ENCODE data around the gene MAML2. TPM values are rescaled to one million over a fixed set of nuclear protein-coding genes. Genes with fewer than 3 reads are reported as not detected.
A peak's percentile ranks its signal among the peaks of the same experiment; 100 is the strongest.

The MAML2 gene
- total and polyA plus RNA-seq, 8 donors, result 1.3 to 22.8 (median 12.1) TPM

DNA sequence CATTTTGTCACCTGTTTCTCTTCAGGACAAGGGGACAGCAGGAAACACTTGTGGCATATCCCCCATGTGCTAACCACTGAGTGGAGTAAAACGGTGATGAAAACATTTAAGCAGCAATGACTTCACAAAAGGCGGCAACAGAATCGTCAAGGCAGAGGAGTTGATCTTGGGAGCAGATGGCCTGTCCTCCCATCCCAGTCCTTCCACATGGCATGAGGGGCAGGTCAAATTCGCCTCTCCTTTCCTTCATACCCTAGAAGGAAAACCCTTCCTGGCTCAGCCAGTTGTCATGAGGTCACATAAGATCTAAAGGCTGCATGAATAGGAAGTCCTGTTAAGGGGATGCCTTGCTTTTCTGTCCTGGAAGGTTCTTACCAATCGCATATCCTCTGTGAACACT lies 169.1 kb downstream of the MAML2 start:
- 89 to 96% (median 93%) methylated on average over 5 of the region's 5 CpGs for WGBS, 5 donors
- H3K27me3 ChIP-seq, result no peaks in the 10 kb centered on the region
- no peak for DNase-seq
- H3K9me3 ChIP-seq, result no peaks in the 10 kb centered on the region
- intact Hi-C loops (cut with DNase I; ENCODE audit: low total_unique reads), result no loop called here
- no peak overlapping the region for H3K27ac ChIP-seq
- peaks cover 9 to 19% (median 10%) of the 10 kb centered on the region in 4 donors for H3K4me1 ChIP-seq
- no peaks in the 10 kb centered on the region for H3K36me3 ChIP-seq
- no peak overlapping the region for H3K4me3 ChIP-seq
- TF ChIP-seq EP300 (IDR thresholded peaks at IDR 0.05) (no peak), POLR2AphosphoS5 (IDR thresholded peaks at IDR 0.05) (no peak), POLR2A (IDR thresholded peaks at IDR 0.05) (no peak)
- TF ChIP-seq, protein P1, sequence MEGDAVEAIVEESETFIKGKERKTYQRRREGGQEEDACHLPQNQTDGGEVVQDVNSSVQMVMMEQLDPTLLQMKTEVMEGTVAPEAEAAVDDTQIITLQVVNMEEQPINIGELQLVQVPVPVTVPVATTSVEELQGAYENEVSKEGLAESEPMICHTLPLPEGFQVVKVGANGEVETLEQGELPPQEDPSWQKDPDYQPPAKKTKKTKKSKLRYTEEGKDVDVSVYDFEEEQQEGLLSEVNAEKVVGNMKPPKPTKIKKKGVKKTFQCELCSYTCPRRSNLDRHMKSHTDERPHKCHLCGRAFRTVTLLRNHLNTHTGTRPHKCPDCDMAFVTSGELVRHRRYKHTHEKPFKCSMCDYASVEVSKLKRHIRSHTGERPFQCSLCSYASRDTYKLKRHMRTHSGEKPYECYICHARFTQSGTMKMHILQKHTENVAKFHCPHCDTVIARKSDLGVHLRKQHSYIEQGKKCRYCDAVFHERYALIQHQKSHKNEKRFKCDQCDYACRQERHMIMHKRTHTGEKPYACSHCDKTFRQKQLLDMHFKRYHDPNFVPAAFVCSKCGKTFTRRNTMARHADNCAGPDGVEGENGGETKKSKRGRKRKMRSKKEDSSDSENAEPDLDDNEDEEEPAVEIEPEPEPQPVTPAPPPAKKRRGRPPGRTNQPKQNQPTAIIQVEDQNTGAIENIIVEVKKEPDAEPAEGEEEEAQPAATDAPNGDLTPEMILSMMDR (IDR thresholded peaks at IDR 0.05), result no peak

DNA sequence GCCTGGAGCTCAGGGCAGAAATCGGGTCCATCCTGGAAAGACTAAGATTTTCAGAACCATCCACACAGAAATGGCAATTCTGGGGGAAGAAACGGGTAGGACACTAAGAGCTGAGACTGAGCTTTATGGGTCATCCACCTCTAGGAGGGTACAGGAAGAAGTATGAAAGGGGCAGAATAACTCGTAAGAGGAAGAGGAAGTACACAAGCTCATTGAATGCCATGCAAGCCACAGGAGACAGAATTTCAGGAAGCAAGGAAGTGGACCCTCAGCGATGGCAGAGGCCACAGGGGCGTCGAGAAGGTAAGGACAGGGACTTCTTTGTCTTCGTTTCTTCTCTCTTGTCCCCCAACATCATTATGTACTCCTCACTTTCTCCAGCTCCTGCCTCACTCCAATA lies 169.6 kb downstream of the MAML2 start:
- H3K4me3 ChIP-seq, result no peak overlapping the region
- TF ChIP-seq POLR2AphosphoS5 (IDR thresholded peaks at IDR 0.05) (no peak), POLR2A (IDR thresholded peaks at IDR 0.05) (no peak), EP300 (IDR thresholded peaks at IDR 0.05) (no peak)
- TF ChIP-seq, protein P1 (IDR thresholded peaks at IDR 0.05), result no peak
- H3K27me3 ChIP-seq, result no peaks in the 10 kb centered on the region
- DNase-seq, result no peak
- no peak overlapping the region for H3K27ac ChIP-seq
- H3K9me3 ChIP-seq, result no peaks in the 10 kb centered on the region
- H3K4me1 ChIP-seq, result peaks cover 14 to 24% (median 14%) of the 10 kb centered on the region in 4 donors
- no peaks in the 10 kb centered on the region for H3K36me3 ChIP-seq
- intact Hi-C loops (cut with DNase I; ENCODE audit: low total_unique reads), result no loop called here
- WGBS, 5 donors, result 69 to 93% (median 84%) methylated on average over 7 of the region's 7 CpGs

DNA sequence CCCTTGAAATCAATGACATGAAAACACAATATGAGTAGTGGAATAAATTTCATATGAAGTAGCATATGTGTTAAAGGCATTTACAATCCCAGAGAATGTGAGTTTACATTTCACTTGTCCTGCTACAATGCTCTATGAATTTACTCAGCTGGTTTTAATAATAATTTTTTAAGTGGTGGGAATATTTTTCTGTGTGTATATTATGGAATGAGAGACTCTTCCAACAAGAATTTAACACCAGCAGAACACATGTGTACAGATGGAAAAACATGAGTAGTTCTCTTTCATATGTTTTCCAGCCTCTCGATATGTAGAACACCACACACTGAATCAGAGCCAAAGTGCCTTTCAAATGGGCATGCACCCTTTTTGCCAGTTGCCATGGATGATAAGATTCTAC lies 170.4 kb downstream of the MAML2 start:
- Histone ChIP-seq H3K27me3 (no peaks in the 10 kb centered on the region), H3K4me3 (no peak overlapping the region), H3K36me3 (no peaks in the 10 kb centered on the region), H3K4me1 (peaks cover 15 to 32% (median 19%) of the 10 kb centered on the region in 4 donors), H3K27ac (no peak overlapping the region), H3K9me3 (no peaks in the 10 kb centered on the region)
- no peak for DNase-seq
- TF ChIP-seq POLR2AphosphoS5 (IDR thresholded peaks at IDR 0.05) (no peak), EP300 (IDR thresholded peaks at IDR 0.05) (no peak), POLR2A (IDR thresholded peaks at IDR 0.05) (no peak)
- TF ChIP-seq, protein P1 (IDR thresholded peaks at IDR 0.05), result no peak
- 87 to 100% (median 94%) methylated on average over 1 of the region's 1 CpG for WGBS, 5 donors
- intact Hi-C loops (cut with DNase I; ENCODE audit: low total_unique reads), result no loop called here

DNA sequence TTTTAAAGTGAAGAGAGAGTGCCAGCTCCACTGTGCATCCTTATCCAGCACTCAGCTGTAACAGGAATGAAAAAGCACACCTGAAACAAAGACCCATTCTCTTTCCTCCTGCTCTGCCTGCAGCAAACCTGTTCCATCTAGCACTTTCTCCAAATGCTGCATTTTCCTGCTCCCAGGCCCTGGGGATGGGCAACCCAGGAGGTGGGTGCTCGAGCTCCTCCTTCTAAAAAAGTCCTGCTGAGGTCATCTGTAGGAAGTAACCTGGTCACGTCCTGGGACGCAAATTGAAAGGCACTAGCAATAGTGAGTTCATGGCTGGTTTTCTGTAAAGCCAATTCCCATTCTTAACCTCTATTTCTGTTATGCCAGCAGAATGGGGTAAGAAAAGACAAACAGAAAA lies 173.7 kb downstream of the MAML2 start:
- Histone ChIP-seq H3K9me3 (no peaks in the 10 kb centered on the region), H3K27me3 (no peaks in the 10 kb centered on the region), H3K4me1 (peaks cover 15 to 41% (median 21%) of the 10 kb centered on the region in 4 donors), H3K27ac (peak overlapping the region in 4 of 5 donors; percentile 19 to 72 (median 54)), H3K4me3 (no peak overlapping the region), H3K36me3 (no peaks in the 10 kb centered on the region)
- WGBS, 5 donors, result 50 to 72% (median 65%) methylated on average over 3 of the region's 3 CpGs
- intact Hi-C loops (cut with DNase I; ENCODE audit: low total_unique reads), result no loop called here
- TF ChIP-seq, protein P1 (IDR thresholded peaks at IDR 0.05), result no peak
- no peak for TF ChIP-seq POLR2A (IDR thresholded peaks at IDR 0.05)
- no peak for TF ChIP-seq POLR2AphosphoS5 (IDR thresholded peaks at IDR 0.05)
- TF ChIP-seq EP300 (IDR thresholded peaks at IDR 0.05), result no peak
- DNase-seq, result no peak

Measured in stomach (tissue), 9 donors.